Measurements from ENCODE around the gene SEMA4A.
"Not testable (repeated sequence)": the region's sequence is repeated elsewhere in the genome, so short reads cannot be mapped to it uniquely, and the experiment has no call there.

SEMA4A gene

DNA sequence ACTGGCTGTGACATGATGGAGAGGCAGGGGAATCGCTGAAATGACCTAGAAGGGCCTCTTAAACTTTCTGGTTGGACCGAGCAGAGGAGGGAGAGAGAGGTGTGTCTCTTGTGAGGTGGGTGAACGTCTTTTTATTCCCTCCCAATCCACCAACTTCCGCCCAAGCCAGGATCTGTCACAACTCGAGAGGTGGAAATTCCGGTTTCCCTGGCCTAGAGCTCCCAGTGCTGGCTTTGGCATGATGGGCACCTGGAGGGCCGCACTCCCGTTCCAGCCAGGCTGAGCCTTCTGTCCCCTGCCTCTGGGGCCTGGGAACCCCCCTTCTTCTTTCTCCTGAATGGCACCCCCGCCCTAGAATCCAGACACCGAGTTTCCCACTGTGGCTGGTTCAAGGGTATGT lies at the start of gene SEMA4A:
Gene SEMA4A, plus strand, starts transcription at position 224 of the 400 bp plus-strand sequence. CDS start 994 bp downstream, outside the sequence.
- DNase-seq = no peak

GRCh38 chr1:156104065-156104810 lies 49.1 kb upstream of the SEMA4A start:
- DNase-seq = peak; percentile 57

GRCh38 chr1:156104861-156105832 lies 48.2 kb upstream of the SEMA4A start:
- no peak for DNase-seq

DNA sequence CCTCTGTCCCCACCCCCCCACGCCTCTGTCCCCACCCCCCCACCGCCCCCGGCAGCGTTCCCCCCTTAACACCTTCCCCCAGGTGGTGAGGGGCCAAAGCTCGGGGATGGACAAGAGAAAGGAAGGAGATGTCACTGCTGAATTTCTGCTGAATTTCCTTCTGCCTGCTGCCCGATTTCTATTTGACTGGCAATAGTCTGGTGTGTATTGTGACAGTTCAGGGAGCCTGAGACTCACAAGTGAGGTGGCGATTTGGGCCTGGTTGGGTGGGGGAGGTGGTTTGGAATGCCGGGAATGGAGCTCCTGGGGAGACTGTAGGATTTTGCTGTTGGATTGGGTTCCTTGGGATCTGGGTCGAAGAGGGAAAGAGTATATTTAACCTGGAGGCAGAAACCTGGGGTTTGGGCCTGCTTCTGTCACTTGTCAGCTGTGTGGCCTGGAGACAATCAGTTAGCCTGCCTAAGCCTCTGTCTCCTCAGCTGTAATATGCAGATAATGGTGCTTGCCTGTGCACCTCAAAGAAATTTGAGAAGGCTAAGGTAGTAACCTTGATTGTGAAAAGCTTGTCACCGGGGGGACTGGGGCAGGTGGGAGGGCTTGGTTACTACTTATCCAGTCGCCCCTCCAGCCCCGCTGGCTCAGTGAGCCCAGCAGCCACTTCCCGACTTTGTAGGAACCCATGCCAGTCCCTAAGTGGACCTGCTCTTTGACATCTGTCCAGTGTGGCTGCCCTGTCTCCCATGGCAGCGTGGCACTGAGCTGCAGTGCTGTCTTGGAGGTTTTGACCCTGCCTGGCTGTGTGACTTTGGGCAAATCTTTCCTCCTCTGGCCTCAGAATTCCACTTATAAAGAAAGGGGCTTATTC lies 46.5 kb upstream of the SEMA4A start:
- DNase-seq = peak; percentile 60

GRCh38 chr1:156108057-156108456 lies 45.3 kb upstream of the SEMA4A start:
- DNase-seq = no peak

GRCh38 chr1:156108664-156109241 lies 44.6 kb upstream of the SEMA4A start:
- DNase-seq = no peak

- DNase-seq = no peak
Measured at GRCh38 chr1:156110252-156110651, 43.1 kb upstream of the SEMA4A start.

GRCh38 chr1:156111355-156111962 lies 41.9 kb upstream of the SEMA4A start:
- DNase-seq = no peak

DNA sequence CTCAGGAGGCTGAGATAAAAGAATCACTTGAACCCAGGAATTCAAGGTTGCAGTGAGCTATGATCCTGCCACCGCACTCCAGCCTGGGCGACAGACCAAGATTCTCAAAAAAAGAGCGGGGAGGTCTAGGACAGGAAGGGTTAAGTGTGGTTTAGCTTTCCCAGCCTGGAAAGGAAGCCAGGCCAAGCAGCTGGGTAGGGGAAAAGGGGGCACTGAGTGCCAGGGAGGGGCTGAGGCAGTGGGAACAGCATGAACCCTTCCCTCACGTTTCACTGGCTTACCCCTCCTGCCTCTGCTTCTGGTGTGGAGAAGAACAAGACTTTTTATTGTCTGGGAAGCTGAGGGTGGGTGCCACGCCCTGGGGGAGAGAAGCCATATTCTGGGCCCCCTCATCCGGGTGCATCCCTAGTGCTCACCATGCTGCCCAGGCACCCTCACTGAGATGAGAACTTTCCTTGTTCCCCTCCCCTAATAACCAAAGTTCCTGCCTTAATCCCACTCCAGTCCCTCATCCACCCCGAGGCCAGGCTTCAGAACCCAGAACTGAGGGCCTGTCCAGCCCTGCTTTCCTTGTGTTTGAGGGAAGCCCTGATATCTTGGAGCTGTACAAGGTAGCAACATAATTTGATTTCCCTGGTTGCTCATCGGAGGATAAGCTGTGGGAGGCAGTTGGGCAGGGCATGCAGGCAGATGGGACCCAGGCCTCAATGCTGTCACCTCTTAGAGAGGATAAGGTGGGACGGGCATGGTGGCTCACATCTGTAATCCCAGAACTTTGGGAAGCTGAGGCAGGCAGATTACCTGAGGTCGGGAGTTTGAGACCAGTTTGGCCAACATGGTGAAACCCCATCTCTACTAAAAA lies 40.9 kb upstream of the SEMA4A start:
- DNase-seq = no peak

- DNase-seq = no peak
Measured at GRCh38 chr1:156113282-156113950, 40.0 kb upstream of the SEMA4A start.

- DNase-seq = peak; percentile 92
Measured at GRCh38 chr1:156114101-156114918, 39.1 kb upstream of the SEMA4A start, which contains the start of gene LMNA. TSS of gene LMNA (plus strand) at chr1:156114711. CDS start at chr1:156114919, 208 bp downstream.

DNA sequence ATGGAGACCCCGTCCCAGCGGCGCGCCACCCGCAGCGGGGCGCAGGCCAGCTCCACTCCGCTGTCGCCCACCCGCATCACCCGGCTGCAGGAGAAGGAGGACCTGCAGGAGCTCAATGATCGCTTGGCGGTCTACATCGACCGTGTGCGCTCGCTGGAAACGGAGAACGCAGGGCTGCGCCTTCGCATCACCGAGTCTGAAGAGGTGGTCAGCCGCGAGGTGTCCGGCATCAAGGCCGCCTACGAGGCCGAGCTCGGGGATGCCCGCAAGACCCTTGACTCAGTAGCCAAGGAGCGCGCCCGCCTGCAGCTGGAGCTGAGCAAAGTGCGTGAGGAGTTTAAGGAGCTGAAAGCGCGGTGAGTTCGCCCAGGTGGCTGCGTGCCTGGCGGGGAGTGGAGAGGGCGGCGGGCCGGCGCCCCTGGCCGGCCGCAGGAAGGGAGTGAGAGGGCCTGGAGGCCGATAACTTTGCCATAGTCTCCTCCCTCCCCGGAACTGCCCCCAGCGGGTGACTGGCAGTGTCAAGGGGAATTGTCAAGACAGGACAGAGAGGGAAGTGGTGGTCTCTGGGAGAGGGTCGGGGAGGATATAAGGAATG lies 38.4 kb upstream of the SEMA4A start:
- peak; percentile 55 for DNase-seq

- peak; percentile 58 for DNase-seq
Measured at GRCh38 chr1:156115514-156116374, 37.6 kb upstream of the SEMA4A start.

DNA sequence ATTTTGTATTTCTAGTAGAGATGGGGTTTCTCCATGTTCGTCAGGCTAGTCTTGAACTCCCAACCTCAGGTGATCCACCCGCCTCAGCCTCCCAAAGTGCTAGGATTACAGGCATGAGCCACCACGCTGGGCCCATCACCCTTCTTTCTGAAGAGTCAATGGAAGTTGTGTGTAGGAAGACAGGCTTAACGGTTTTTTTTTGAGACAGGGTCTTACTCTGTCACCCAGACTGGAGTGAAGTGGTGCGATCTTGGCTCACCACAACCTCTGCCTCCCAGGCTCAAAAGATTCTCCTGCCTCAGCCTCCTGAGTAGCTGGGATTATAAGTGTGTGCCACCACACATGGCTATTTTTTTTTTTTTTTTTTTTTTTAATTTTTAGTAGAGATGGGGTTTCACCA lies 36.7 kb upstream of the SEMA4A start:
- not testable (repeated sequence) for DNase-seq

DNA sequence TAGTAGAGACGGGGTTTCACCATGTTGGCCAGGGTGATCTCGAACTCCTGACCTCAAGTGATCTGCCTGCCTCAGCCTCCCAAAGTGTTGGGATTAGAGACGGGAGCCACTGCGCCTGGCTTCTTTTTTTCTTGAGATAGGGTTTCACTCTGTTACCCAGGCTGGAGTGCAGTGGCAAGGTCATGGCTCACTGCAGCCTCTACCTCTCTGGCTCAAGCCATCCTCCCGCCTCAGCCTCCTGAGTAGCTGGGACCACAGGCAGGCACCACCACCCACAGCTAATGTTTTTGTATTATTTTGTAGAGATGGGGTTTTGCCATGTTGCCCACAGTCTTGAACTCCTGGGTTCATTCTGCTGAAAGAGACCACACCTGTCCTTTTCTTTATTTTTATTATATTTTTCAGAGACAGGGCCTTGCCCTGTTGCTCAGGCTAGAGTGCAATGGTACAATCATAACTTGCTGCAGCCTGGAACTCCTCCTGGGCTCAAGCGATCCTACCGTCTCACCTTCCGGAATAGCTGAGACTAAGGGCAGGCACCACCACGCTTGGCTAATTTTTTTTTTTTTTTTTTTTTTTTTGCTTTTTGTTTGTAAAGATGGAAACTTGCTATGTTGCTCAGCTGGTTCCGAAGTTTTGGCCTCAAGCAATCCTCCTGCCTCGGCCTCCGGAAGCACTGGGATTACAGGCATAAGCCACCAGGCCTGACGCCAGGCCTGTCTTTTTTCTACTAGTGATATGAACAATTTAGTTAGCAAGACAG lies 35.8 kb upstream of the SEMA4A start:
- DNase-seq = no peak

GRCh38 chr1:156118177-156118868 lies 35.1 kb upstream of the SEMA4A start:
- DNase-seq = no peak

Data from suppressor macrophage treated with lipopolysaccharide for 4 hours (primary cell).